ENCODE results near the gene PYGL.

GRCh38 chr14:50970886-50971781 lies 26.9 kb upstream of the PYGL start:
- TF ChIP-seq CTCF (conservative IDR thresholded peaks at IDR 0.05; ENCODE audit: low read depth in 2 of 2) (no peak), EZH2 (IDR thresholded peaks at IDR 0.05; ENCODE audit: low read depth, unreplicated experiment) (no peak), REST (IDR thresholded peaks at IDR 0.05; ENCODE audit: unreplicated experiment) (no peak), CREB1 (CRISPR knock-in tag; IDR thresholded peaks at IDR 0.05; ENCODE audit: low read depth) (no peak), POLR2AphosphoS5 (IDR thresholded peaks at IDR 0.05; ENCODE audit: low read depth) (no peak), ZNF114 (CRISPR knock-in tag; IDR thresholded peaks at IDR 0.05) (no peak), STAT1 (IDR thresholded peaks at IDR 0.05; ENCODE audit: unreplicated experiment) (no peak)

Measured in GM23338 (cell line).